Hepatocyte (in vitro differentiated cells): ENCODE data around the gene PREPL. TPM values are rescaled to one million over a fixed set of nuclear protein-coding genes. Genes with fewer than 3 reads are reported as not detected.

Experiments
- DNase-seq: peaks from one replicate; pipeline ENCODE4 v3.0.0-alpha.2; 2016; ENCODE audit warnings: low spot score
- H2AFZ ChIP-seq: fragments of 200-600 bp; sonication (generic); 2 replicates; pipeline ENCODE4 v1.6.0; 2016; ENCODE audit warnings: antibody characterized with exemption, mild to moderate bottlenecking
- H3K27ac ChIP-seq: fragments of 200-600 bp; sonication (generic); 2 replicates; pipeline ENCODE4 v1.5.1; 2016; ENCODE audit warnings: mild to moderate bottlenecking
- H3K27me3 ChIP-seq: fragments of 200-600 bp; sonication (generic); 2 replicates; pipeline ENCODE4 v1.6.1; 2016
- H3K36me3 ChIP-seq: fragments of 200-600 bp; sonication (generic); replicated peaks from 2 replicates; pipeline ENCODE4 v1.5.1; 2016; ENCODE audit warnings: low read depth; ENCODE audit not compliant: insufficient read depth
- H3K4me1 ChIP-seq: fragments of 200-600 bp; sonication (generic); 2 replicates; pipeline ENCODE4 v1.5.1; 2016; ENCODE audit warnings: mild to moderate bottlenecking, moderate library complexity; ENCODE audit not compliant: insufficient read depth
- H3K4me2 ChIP-seq: fragments of 200-600 bp; sonication (generic); 2 replicates; pipeline ENCODE4 v1.6.0; 2016
- H3K4me3 ChIP-seq: fragments of 200-600 bp; sonication (generic); 2 replicates; pipeline ENCODE4 v1.5.1; 2016; ENCODE audit warnings: mild to moderate bottlenecking
- H3K79me2 ChIP-seq: fragments of 200-600 bp; sonication (generic); 2 replicates; pipeline ENCODE4 v1.6.0; 2017; ENCODE audit warnings: mild to moderate bottlenecking
- H3K9me2 ChIP-seq: fragments of 200-600 bp; sonication (generic); replicated peaks from 2 replicates; pipeline ENCODE4 v1.6.0; 2017; ENCODE audit warnings: mild to moderate bottlenecking; ENCODE audit not compliant: insufficient read depth
- H3K9me3 ChIP-seq: fragments of 200-600 bp; sonication (generic); 2 replicates; pipeline ENCODE4 v1.5.1; 2016; ENCODE audit warnings: low read depth, mild to moderate bottlenecking
- H4K20me1 ChIP-seq: fragments of 200-600 bp; sonication (generic); 2 replicates; pipeline ENCODE4 v1.6.0; 2016; ENCODE audit warnings: mild to moderate bottlenecking; ENCODE audit not compliant: insufficient read depth, poor library complexity, severe bottlenecking
- EZH2 ChIP-seq: fragments of 200-600 bp; sonication (generic); IDR thresholded peaks from 2 replicates; pipeline ENCODE4 v1.6.1; 2016; ENCODE audit warnings: antibody characterized with exemption, mild to moderate bottlenecking, borderline replicate concordance
- EZH2phosphoT487 ChIP-seq: fragments of 200-600 bp; sonication (generic); IDR thresholded peaks from one replicate; pipeline ENCODE4 v1.6.1; 2018; ENCODE audit warnings: antibody characterized with exemption, mild to moderate bottlenecking, low read depth, moderate library complexity; ENCODE audit not compliant: unreplicated experiment, severe bottlenecking
- WGBS: methylation state at CpG from one replicate; pipeline ENCODE4 v1.1.6; 2016; ENCODE audit warnings: low lambda C conversion rate; ENCODE audit errors: missing lambda C conversion rate; 5-methylcytosine and 5-hydroxymethylcytosine counted together
- polyA plus RNA-seq: library from polyadenylated mRNA; unstranded; fragments of >200 nt; fragmentation: Nextera tagmentation; extraction: Ambion mirVana; gene quantifications from 2 replicates; pipeline ENCODE4 v1.2.1, GENCODE V29; 2016
- total RNA-seq: library from RNA; depleted of rRNA; stranded (reverse); fragments of >200 nt; gene quantifications from 2 replicates; pipeline ENCODE4 v1.2.3, GENCODE V29; 2014
- TF ChIP-seq, protein P1 (sequence below): fragments of 200-600 bp; sonication (generic); IDR thresholded peaks from 2 replicates; pipeline ENCODE4 v1.5.1; 2016; ENCODE audit warnings: antibody characterized with exemption, mild to moderate bottlenecking; ENCODE audit not compliant: poor library complexity

PREPL gene
- total and polyA plus RNA-seq, 2 experiments from 2014 or later = 21.7 to 44.3 TPM

GRCh38 chr2:44329343-44329742 is 32.0 kb downstream of the PREPL start:
- H3K27me3 ChIP-seq = no peaks in the 10 kb centered on the region
- TF ChIP-seq, protein P1, sequence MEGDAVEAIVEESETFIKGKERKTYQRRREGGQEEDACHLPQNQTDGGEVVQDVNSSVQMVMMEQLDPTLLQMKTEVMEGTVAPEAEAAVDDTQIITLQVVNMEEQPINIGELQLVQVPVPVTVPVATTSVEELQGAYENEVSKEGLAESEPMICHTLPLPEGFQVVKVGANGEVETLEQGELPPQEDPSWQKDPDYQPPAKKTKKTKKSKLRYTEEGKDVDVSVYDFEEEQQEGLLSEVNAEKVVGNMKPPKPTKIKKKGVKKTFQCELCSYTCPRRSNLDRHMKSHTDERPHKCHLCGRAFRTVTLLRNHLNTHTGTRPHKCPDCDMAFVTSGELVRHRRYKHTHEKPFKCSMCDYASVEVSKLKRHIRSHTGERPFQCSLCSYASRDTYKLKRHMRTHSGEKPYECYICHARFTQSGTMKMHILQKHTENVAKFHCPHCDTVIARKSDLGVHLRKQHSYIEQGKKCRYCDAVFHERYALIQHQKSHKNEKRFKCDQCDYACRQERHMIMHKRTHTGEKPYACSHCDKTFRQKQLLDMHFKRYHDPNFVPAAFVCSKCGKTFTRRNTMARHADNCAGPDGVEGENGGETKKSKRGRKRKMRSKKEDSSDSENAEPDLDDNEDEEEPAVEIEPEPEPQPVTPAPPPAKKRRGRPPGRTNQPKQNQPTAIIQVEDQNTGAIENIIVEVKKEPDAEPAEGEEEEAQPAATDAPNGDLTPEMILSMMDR = no peak
- TF ChIP-seq EZH2phosphoT487 (no peak), EZH2 (no peak)
- no peak overlapping the region for H2AFZ ChIP-seq
- H4K20me1 ChIP-seq = peaks cover 5% of the 10 kb centered on the region
- no peak overlapping the region for H3K27ac ChIP-seq
- no peak overlapping the region for H3K4me2 ChIP-seq
- H3K4me3 ChIP-seq = no peak overlapping the region
- no peak for DNase-seq
- peaks cover 3% of the 10 kb centered on the region for H3K36me3 ChIP-seq
- H3K4me1 ChIP-seq = peaks cover 10% of the 10 kb centered on the region
- H3K9me3 ChIP-seq = no peaks in the 10 kb centered on the region
- 88% methylated on average over 2 of the region's 2 CpGs for WGBS
- no peaks in the 10 kb centered on the region for H3K9me2 ChIP-seq
- no peaks in the 10 kb centered on the region for H3K79me2 ChIP-seq

DNA sequence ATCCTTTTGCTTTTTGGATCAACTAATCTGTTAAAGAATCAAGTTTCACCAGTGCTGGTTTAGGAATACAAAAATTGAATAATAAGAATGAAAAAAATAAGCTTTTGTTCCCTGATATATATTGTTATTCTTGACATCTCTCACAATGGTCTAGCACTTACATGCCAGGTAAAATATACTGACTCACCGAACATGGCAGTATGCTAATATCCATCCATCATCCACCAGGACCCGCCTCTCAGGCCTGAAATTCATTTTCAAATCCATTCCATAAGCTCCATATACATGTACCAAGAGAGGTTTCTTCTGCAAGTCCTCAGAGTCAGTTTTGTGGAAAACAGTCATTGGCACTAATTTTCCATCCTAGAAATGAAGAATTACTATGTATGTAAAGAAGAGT is 32.5 kb downstream of the PREPL start:
- WGBS = 93% methylated on average over 2 of the region's 2 CpGs
- no peaks in the 10 kb centered on the region for H3K9me3 ChIP-seq
- H3K27ac ChIP-seq = no peak overlapping the region
- H3K36me3 ChIP-seq = peaks cover 3% of the 10 kb centered on the region
- TF ChIP-seq EZH2 = no peak
- TF ChIP-seq, protein P1 = no peak
- no peak for TF ChIP-seq EZH2phosphoT487
- peaks cover 4% of the 10 kb centered on the region for H4K20me1 ChIP-seq
- H3K4me1 ChIP-seq = peaks cover 9% of the 10 kb centered on the region
- no peak overlapping the region for H2AFZ ChIP-seq
- no peaks in the 10 kb centered on the region for H3K79me2 ChIP-seq
- no peak overlapping the region for H3K4me2 ChIP-seq
- no peak for DNase-seq
- no peak overlapping the region for H3K4me3 ChIP-seq
- H3K9me2 ChIP-seq = no peaks in the 10 kb centered on the region
- no peaks in the 10 kb centered on the region for H3K27me3 ChIP-seq

DNA sequence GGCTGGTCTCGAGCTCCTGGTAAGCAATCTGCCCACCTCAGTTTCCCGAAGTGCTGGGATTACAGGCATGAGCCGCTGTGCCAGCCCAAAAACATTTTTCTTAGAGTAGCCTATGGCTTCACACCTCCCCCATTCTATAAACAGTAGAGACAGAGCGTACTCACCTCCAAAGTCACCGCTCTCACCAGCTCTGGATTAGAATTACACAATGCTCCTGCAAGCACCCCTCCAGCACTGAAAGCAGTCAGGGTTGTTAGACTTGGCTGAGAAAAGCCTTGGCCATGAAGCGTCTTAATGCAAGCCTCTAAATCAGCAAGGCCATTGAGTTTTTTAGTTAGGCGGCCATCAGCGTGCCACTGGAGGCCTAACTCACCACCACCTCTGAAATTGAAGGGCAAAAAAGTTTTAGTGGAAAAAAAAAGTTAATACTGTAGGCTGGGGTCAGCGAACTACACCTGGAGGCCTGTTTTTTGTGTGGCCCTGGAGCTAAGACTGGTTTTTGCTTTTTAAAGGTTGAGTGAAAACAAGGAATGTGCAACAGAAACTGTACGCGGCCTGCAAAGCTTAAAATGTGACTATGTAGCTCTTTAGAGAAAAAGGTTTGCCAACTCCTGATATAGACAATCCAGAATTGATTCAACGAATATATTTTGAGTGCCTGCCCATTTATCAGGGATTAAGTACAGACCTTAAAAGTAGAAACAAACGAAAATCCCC is 34.6 kb downstream of the PREPL start:
- Histone ChIP-seq H3K36me3 (peaks cover 3% of the 10 kb centered on the region), H3K4me2 (no peak overlapping the region), H3K27me3 (no peaks in the 10 kb centered on the region), H3K79me2 (no peaks in the 10 kb centered on the region), H4K20me1 (no peaks in the 10 kb centered on the region), H3K9me3 (no peaks in the 10 kb centered on the region), H2AFZ (no peak overlapping the region), H3K9me2 (no peaks in the 10 kb centered on the region), H3K27ac (no peak overlapping the region), H3K4me1 (no peaks in the 10 kb centered on the region), H3K4me3 (no peak overlapping the region)
- no peak for TF ChIP-seq EZH2
- no peak for TF ChIP-seq EZH2phosphoT487
- TF ChIP-seq, protein P1 = no peak
- WGBS = 88% methylated on average over 13 of the region's 13 CpGs
- DNase-seq = no peak
